Endodermal cell (in vitro differentiated cells): ENCODE results near the gene MEIS3. TPM values are rescaled to one million over a fixed set of nuclear protein-coding genes. Genes with fewer than 3 reads are reported as not detected.
"Not testable (repeated sequence)": the region's sequence is repeated elsewhere in the genome, so short reads cannot be mapped to it uniquely, and the experiment has no call there.

Experiments used
- DNase-seq: peaks from one replicate; pipeline ENCODE4 v3.0.0-alpha.2; 2017
- H3K27ac ChIP-seq: 2 replicates; pipeline ENCODE4 v1.5.1; 2013; ENCODE audit warnings: mild to moderate bottlenecking, low read depth, low read length, moderate library complexity
- H3K27me3 ChIP-seq: 2 replicates; pipeline ENCODE4 v1.6.1; 2013; ENCODE audit warnings: mild to moderate bottlenecking, low read length, moderate library complexity; ENCODE audit not compliant: insufficient read depth, control insufficient read depth, poor library complexity, severe bottlenecking
- H3K36me3 ChIP-seq: 2 replicates; pipeline ENCODE4 v1.7.0; 2013; ENCODE audit warnings: mild to moderate bottlenecking, low read length, moderate library complexity; ENCODE audit not compliant: control insufficient read depth, insufficient read depth
- H3K4me1 ChIP-seq: one replicate; pipeline ENCODE4 v1.7.0; 2013; ENCODE audit warnings: low read length; ENCODE audit not compliant: control insufficient read depth, insufficient read depth
- H3K4me3 ChIP-seq: 2 replicates; pipeline ENCODE4 v1.5.1; 2013; ENCODE audit warnings: mild to moderate bottlenecking, low read length, moderate library complexity
- H3K9ac ChIP-seq: 2 replicates; pipeline ENCODE4 v1.6.1; 2013; ENCODE audit warnings: mild to moderate bottlenecking, low read length, moderate library complexity; ENCODE audit not compliant: poor library complexity, severe bottlenecking; ENCODE audit errors: extremely low read depth
- H3K9me3 ChIP-seq: 2 replicates; pipeline ENCODE4 v1.6.1; 2013; ENCODE audit warnings: mild to moderate bottlenecking, low read length, moderate library complexity; ENCODE audit not compliant: control insufficient read depth
- H3K27ac Mint-ChIP-seq: 2 replicates; pipeline ENCODE4 v1.8.0; 2020; ENCODE audit warnings: mixed read lengths
- H3K27me3 Mint-ChIP-seq: 2 replicates; pipeline ENCODE4 v1.8.0; 2021; ENCODE audit warnings: mild to moderate bottlenecking, mixed read lengths; ENCODE audit not compliant: insufficient read depth
- H3K36me3 Mint-ChIP-seq: 2 replicates; pipeline ENCODE4 v1.8.0; 2020; ENCODE audit warnings: low read depth, mixed read lengths
- H3K4me1 Mint-ChIP-seq: 2 replicates; pipeline ENCODE4 v1.8.0; 2020; ENCODE audit warnings: mixed read lengths
- H3K4me3 Mint-ChIP-seq: 2 replicates; pipeline ENCODE4 v1.8.0; 2020; ENCODE audit warnings: mild to moderate bottlenecking, moderate library complexity, mixed read lengths
- H3K9me3 Mint-ChIP-seq: 2 replicates; pipeline ENCODE4 v1.8.0; 2020; ENCODE audit warnings: mild to moderate bottlenecking, mixed read lengths
- CTCF ChIP-seq: fragments of 200-600 bp; sonication (generic); conservative IDR thresholded peaks from 2 replicates; pipeline ENCODE4 v1.5.0; 2021; ENCODE audit warnings: antibody characterized with exemption, mild to moderate bottlenecking
- WGBS, 2 experiments: methylation state at CpG; one replicate each; pipeline versions ENCODE4 v1.1.5 to v1.1.7; 2013; ENCODE audit warnings: missing lambda C conversion rate in 2 of 2, mixed read lengths in 1 of 2; ENCODE audit not compliant: insufficient coverage in 1 of 2, insufficient read length in 1 of 2; 5-methylcytosine and 5-hydroxymethylcytosine counted together
- total RNA-seq, 2 donors: library from RNA; stranded (reverse); fragmentation: NEBNext Ultra II Directional in 1 of 2; extraction: Animal tissue kit (Norgen Biotek cat#: 25700) in 1 of 2; gene quantifications; 2 replicates in 1 of 2; 3 replicates in 1 of 2; pipeline ENCODE4 v1.2.1, GENCODE V29; 2021

Gene MEIS3
- total RNA-seq, 2 donors from 2014 or later = 47.7 to 132 TPM

GRCh38 chr19:47372603-47373002, 46.7 kb downstream of the MEIS3 start:
- 94 to 96% methylated on average over 12 to 22 of the region's 22 CpGs for WGBS, 2 experiments
- Histone ChIP-seq H3K27me3 (no peaks in the 10 kb centered on the region), H3K27ac (no peak overlapping the region), H3K4me3 (no peak overlapping the region), H3K9me3 (no peaks in the 10 kb centered on the region), H3K9ac (no peak overlapping the region), H3K4me1 (no peaks in the 10 kb centered on the region), H3K36me3 (peaks cover 71% of the 10 kb centered on the region)
- Mint-ChIP-seq H3K27ac (no peak overlapping the region), H3K4me3 (no peak overlapping the region), H3K4me1 (no peaks in the 10 kb centered on the region), H3K36me3 (peaks cover 40% of the 10 kb centered on the region), H3K9me3 (no peaks in the 10 kb centered on the region), H3K27me3 (no peaks in the 10 kb centered on the region)
- no peak for TF ChIP-seq CTCF
- DNase-seq = no peak

- H3K4me1 ChIP-seq = no peaks in the 10 kb centered on the region
- no peak overlapping the region for H3K27ac Mint-ChIP-seq
- H3K36me3 ChIP-seq = peaks cover 65% of the 10 kb centered on the region
- H3K27ac ChIP-seq = no peak overlapping the region
- no peak for DNase-seq
- H3K4me3 Mint-ChIP-seq = no peak overlapping the region
- 96 to 98% methylated on average over 6 to 9 of the region's 9 CpGs for WGBS, 2 experiments
- H3K27me3 Mint-ChIP-seq = no peaks in the 10 kb centered on the region
- TF ChIP-seq CTCF = no peak
- H3K36me3 Mint-ChIP-seq = peaks cover 44% of the 10 kb centered on the region
- H3K4me1 Mint-ChIP-seq = no peaks in the 10 kb centered on the region
- no peak overlapping the region for H3K9ac ChIP-seq
- no peaks in the 10 kb centered on the region for H3K27me3 ChIP-seq
- no peaks in the 10 kb centered on the region for H3K9me3 ChIP-seq
- H3K4me3 ChIP-seq = no peak overlapping the region
- H3K9me3 Mint-ChIP-seq = no peaks in the 10 kb centered on the region
Observed at GRCh38 chr19:47371261-47371660, 48.1 kb downstream of the MEIS3 start.

GRCh38 chr19:47370045-47370611, 49.2 kb downstream of the MEIS3 start:
- no peaks in the 10 kb centered on the region for H3K27me3 ChIP-seq
- H3K27ac ChIP-seq = no peak overlapping the region
- H3K27me3 Mint-ChIP-seq = no peaks in the 10 kb centered on the region
- no peak for DNase-seq
- no peak overlapping the region for H3K9ac ChIP-seq
- peak overlapping the region; percentile 35 for H3K27ac Mint-ChIP-seq
- H3K36me3 ChIP-seq = peaks cover 58% of the 10 kb centered on the region
- peaks cover 45% of the 10 kb centered on the region for H3K36me3 Mint-ChIP-seq
- 90 to 95% methylated on average over 10 of the region's 10 CpGs for WGBS, 2 experiments
- H3K4me3 ChIP-seq = no peak overlapping the region
- H3K4me1 Mint-ChIP-seq = no peaks in the 10 kb centered on the region
- H3K4me3 Mint-ChIP-seq = no peak overlapping the region
- no peaks in the 10 kb centered on the region for H3K9me3 Mint-ChIP-seq
- H3K9me3 ChIP-seq = no peaks in the 10 kb centered on the region
- H3K4me1 ChIP-seq = no peaks in the 10 kb centered on the region
- no peak for TF ChIP-seq CTCF

GRCh38 chr19:47365455-47365854, 53.9 kb downstream of the MEIS3 start:
- H3K4me1 Mint-ChIP-seq, H3K9me3 Mint-ChIP-seq, DNase-seq, H3K9me3 ChIP-seq, H3K4me3 Mint-ChIP-seq, H3K27me3 Mint-ChIP-seq, H3K4me1 ChIP-seq, H3K27ac ChIP-seq, H3K9ac ChIP-seq, H3K4me3 ChIP-seq, H3K27me3 ChIP-seq, H3K27ac Mint-ChIP-seq: not testable (repeated sequence)
- peaks cover 69% of the 10 kb centered on the region for H3K36me3 Mint-ChIP-seq
- WGBS, 2 experiments = 80 to 93% methylated on average over 1 to 9 of the region's 10 CpGs
- peaks cover 63% of the 10 kb centered on the region for H3K36me3 ChIP-seq
